Measurements from ENCODE around the gene ATP6V1F.

ATP6V1F gene

GRCh38 chr7:128887169-128888038 lies 24.7 kb downstream of the ATP6V1F start:
- Histone ChIP-seq H3K27ac (ENCODE audit: low read depth, low read length) (no peak overlapping the region), H3K4me1 (ENCODE audit: control insufficient read depth, insufficient read depth, low read length) (no peaks in the 10 kb centered on the region), H3K27me3 (ENCODE audit: control insufficient read depth, insufficient read depth, low read length) (peaks cover 16% of the 10 kb centered on the region), H3K36me3 (ENCODE audit: control insufficient read depth, insufficient read depth, low read length) (no peaks in the 10 kb centered on the region), H3K9ac (ENCODE audit: low read length) (no peak overlapping the region), H3K4me3 (ENCODE audit: low read length) (no peak overlapping the region)

GRCh38 chr7:128888039-128888755 lies 25.5 kb downstream of the ATP6V1F start:
- peaks cover 16% of the 10 kb centered on the region for H3K27me3 ChIP-seq (ENCODE audit: control insufficient read depth, insufficient read depth, low read length)
- H3K4me3 ChIP-seq (ENCODE audit: low read length), result no peak overlapping the region
- no peaks in the 10 kb centered on the region for H3K4me1 ChIP-seq (ENCODE audit: control insufficient read depth, insufficient read depth, low read length)
- H3K27ac ChIP-seq (ENCODE audit: low read depth, low read length), result no peak overlapping the region
- no peaks in the 10 kb centered on the region for H3K36me3 ChIP-seq (ENCODE audit: control insufficient read depth, insufficient read depth, low read length)
- no peak overlapping the region for H3K9ac ChIP-seq (ENCODE audit: low read length)

- Histone ChIP-seq H3K9ac (ENCODE audit: low read length) (no peak overlapping the region), H3K4me1 (ENCODE audit: control insufficient read depth, insufficient read depth, low read length) (no peaks in the 10 kb centered on the region), H3K36me3 (ENCODE audit: control insufficient read depth, insufficient read depth, low read length) (no peaks in the 10 kb centered on the region), H3K27ac (ENCODE audit: low read depth, low read length) (no peak overlapping the region), H3K27me3 (ENCODE audit: control insufficient read depth, insufficient read depth, low read length) (peaks cover 16% of the 10 kb centered on the region), H3K4me3 (ENCODE audit: low read length) (no peak overlapping the region)
Observed at GRCh38 chr7:128888756-128889095, 26.1 kb downstream of the ATP6V1F start.

DNA sequence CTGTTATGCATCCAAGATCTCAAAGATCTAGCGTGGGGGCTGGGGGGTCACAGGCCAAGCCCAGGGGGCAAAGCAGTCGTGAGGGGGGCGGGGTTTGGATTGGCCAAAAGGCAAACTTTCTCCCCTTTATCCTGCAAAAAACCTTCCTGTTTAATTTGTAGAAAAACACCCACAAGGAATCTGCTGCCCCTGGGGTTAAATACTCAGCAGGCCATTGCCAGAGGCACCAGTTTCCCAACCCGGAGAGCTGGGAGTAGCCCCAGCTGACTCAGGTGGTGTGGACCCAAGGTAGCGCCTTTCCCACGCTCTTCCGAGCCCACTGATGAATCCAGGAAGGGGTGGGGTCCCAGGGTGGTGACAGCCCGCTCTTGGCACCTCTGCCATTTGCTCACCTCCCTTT lies 26.5 kb downstream of the ATP6V1F start:
- no peaks in the 10 kb centered on the region for H3K4me1 ChIP-seq (ENCODE audit: control insufficient read depth, insufficient read depth, low read length)
- H3K9ac ChIP-seq (ENCODE audit: low read length), result no peak overlapping the region
- H3K27me3 ChIP-seq (ENCODE audit: control insufficient read depth, insufficient read depth, low read length), result peaks cover 16% of the 10 kb centered on the region
- no peaks in the 10 kb centered on the region for H3K36me3 ChIP-seq (ENCODE audit: control insufficient read depth, insufficient read depth, low read length)
- no peak overlapping the region for H3K27ac ChIP-seq (ENCODE audit: low read depth, low read length)
- no peak overlapping the region for H3K4me3 ChIP-seq (ENCODE audit: low read length)

GRCh38 chr7:128890306-128891109 lies 27.9 kb downstream of the ATP6V1F start:
- H3K27me3 ChIP-seq (ENCODE audit: control insufficient read depth, insufficient read depth, low read length), result peaks cover 16% of the 10 kb centered on the region
- H3K4me1 ChIP-seq (ENCODE audit: control insufficient read depth, insufficient read depth, low read length), result no peaks in the 10 kb centered on the region
- H3K36me3 ChIP-seq (ENCODE audit: control insufficient read depth, insufficient read depth, low read length), result no peaks in the 10 kb centered on the region
- H3K4me3 ChIP-seq (ENCODE audit: low read length), result no peak overlapping the region
- no peak overlapping the region for H3K27ac ChIP-seq (ENCODE audit: low read depth, low read length)
- no peak overlapping the region for H3K9ac ChIP-seq (ENCODE audit: low read length)

DNA sequence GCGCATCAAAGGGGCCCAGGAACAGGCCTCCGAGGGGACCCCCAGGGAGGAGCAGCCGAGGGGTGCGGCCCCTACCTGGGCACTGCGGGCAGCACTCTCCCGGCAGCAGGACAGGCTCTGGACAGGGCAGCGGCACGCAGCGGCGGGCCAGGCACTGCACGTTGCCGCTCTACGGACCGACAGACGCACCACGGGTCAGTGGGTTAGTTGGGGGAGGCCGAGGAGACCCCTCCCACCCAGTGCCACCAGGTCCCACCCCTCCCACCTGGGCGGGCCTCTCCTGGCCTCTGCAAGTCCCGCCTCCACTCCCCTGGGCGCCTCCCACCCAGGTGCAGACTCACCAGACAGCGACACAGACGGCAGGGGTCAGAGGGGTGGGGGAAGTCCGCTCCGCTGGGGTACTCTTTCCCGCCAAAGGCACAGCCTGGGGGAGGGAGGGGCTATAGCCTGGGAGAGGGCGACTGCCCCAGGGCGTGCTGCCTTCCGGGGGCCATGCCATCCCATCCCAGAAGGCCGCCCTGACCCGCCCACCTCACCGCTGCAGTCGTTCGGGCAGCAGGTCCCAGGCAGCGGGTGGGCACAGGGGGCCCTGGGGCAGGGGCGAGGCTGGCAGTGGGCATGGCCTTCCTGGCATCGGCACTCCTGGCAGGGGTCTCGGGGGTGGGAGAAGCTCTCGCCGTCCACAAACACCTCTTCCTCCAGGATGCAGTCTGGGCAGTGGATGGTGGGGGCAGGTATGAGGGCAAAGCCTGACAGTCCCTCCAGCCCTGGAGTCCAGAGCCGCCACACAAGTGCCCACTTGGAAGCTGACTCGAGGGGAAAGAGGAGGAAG lies 28.7 kb downstream of the ATP6V1F start:
- H3K27me3 ChIP-seq (ENCODE audit: control insufficient read depth, insufficient read depth, low read length), result peaks cover 16% of the 10 kb centered on the region
- no peak overlapping the region for H3K4me3 ChIP-seq (ENCODE audit: low read length)
- H3K36me3 ChIP-seq (ENCODE audit: control insufficient read depth, insufficient read depth, low read length), result no peaks in the 10 kb centered on the region
- no peak overlapping the region for H3K27ac ChIP-seq (ENCODE audit: low read depth, low read length)
- H3K4me1 ChIP-seq (ENCODE audit: control insufficient read depth, insufficient read depth, low read length), result no peaks in the 10 kb centered on the region
- H3K9ac ChIP-seq (ENCODE audit: low read length), result no peak overlapping the region

- Histone ChIP-seq H3K27ac (ENCODE audit: low read depth, low read length) (no peak overlapping the region), H3K4me1 (ENCODE audit: control insufficient read depth, insufficient read depth, low read length) (no peaks in the 10 kb centered on the region), H3K4me3 (ENCODE audit: low read length) (no peak overlapping the region), H3K9ac (ENCODE audit: low read length) (no peak overlapping the region), H3K27me3 (ENCODE audit: control insufficient read depth, insufficient read depth, low read length) (peaks cover 16% of the 10 kb centered on the region), H3K36me3 (ENCODE audit: control insufficient read depth, insufficient read depth, low read length) (no peaks in the 10 kb centered on the region)
Observed at GRCh38 chr7:128891942-128892269, 29.2 kb downstream of the ATP6V1F start.

- Histone ChIP-seq H3K27me3 (ENCODE audit: control insufficient read depth, insufficient read depth, low read length) (peaks cover 16% of the 10 kb centered on the region), H3K9ac (ENCODE audit: low read length) (no peak overlapping the region), H3K4me3 (ENCODE audit: low read length) (no peak overlapping the region), H3K27ac (ENCODE audit: low read depth, low read length) (no peak overlapping the region), H3K4me1 (ENCODE audit: control insufficient read depth, insufficient read depth, low read length) (no peaks in the 10 kb centered on the region), H3K36me3 (ENCODE audit: control insufficient read depth, insufficient read depth, low read length) (no peaks in the 10 kb centered on the region)
Observed at GRCh38 chr7:128892521-128893250, 30.0 kb downstream of the ATP6V1F start.

DNA sequence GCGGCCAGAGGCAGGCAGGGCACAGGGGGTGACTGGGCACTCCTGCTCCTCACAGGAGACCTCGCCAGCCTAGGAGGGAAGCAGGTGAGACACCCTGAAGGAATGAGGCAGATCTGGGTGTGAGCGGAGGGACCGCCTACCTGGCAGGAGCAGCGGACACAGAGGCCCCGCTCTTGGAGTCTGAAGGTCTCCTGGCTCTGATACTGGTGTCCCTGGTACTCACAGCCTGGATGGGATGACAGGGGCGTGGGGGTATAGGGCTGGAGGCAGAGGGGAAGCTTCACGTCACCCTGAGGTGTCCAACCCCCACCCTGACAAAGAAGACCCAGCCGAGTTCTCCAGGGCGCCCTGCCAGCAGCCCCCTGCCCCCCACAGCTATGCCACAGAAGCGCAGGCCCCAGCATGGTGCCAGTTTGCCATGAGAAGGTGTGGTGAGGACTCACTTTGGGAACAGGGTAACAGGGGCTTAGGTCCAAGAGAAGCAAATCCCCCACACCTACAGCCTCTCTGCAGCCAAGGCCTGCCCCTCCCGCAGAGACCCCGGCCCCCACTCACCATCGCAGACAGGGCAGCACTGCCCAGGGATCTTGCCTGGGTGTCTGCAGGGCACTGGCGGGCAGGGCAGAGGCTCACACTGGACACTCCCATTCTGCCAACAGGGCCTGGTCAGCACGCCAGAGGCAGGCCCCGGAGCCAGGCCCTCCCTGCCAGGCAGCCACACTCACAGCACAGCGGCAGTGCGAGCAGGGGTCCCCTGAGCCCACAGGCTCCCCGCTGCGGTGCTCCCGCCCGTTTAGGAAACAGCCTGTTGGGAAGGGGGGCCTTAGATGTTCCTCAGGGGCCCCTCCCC lies 30.8 kb downstream of the ATP6V1F start:
- Histone ChIP-seq H3K4me3 (ENCODE audit: low read length) (no peak overlapping the region), H3K4me1 (ENCODE audit: control insufficient read depth, insufficient read depth, low read length) (no peaks in the 10 kb centered on the region), H3K27me3 (ENCODE audit: control insufficient read depth, insufficient read depth, low read length) (peaks cover 14% of the 10 kb centered on the region), H3K27ac (ENCODE audit: low read depth, low read length) (no peak overlapping the region), H3K36me3 (ENCODE audit: control insufficient read depth, insufficient read depth, low read length) (no peaks in the 10 kb centered on the region), H3K9ac (ENCODE audit: low read length) (no peak overlapping the region)

DNA sequence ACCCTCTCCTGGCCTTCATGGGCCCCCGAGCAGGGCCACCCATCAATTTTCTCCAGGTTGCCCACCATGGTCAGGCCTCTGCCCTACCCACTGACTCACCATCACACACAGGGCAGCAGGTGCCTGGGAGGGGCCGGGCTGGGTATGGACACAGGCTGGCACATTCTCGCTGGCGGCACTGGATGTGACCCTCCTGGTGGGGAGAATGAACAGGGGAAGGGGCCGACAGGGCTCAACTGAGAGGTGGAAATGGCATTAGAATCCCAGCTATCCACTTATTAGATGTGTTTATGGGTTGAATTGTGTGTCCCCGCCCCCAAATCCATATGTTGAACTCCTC lies 31.4 kb downstream of the ATP6V1F start:
- Histone ChIP-seq H3K4me3 (ENCODE audit: low read length) (no peak overlapping the region), H3K27ac (ENCODE audit: low read depth, low read length) (no peak overlapping the region), H3K36me3 (ENCODE audit: control insufficient read depth, insufficient read depth, low read length) (no peaks in the 10 kb centered on the region), H3K4me1 (ENCODE audit: control insufficient read depth, insufficient read depth, low read length) (no peaks in the 10 kb centered on the region), H3K27me3 (ENCODE audit: control insufficient read depth, insufficient read depth, low read length) (peaks cover 12% of the 10 kb centered on the region), H3K9ac (ENCODE audit: low read length) (no peak overlapping the region)

- no peak overlapping the region for H3K4me3 ChIP-seq (ENCODE audit: low read length)
- H3K4me1 ChIP-seq (ENCODE audit: control insufficient read depth, insufficient read depth, low read length), result no peaks in the 10 kb centered on the region
- H3K27ac ChIP-seq (ENCODE audit: low read depth, low read length), result no peak overlapping the region
- H3K27me3 ChIP-seq (ENCODE audit: control insufficient read depth, insufficient read depth, low read length), result peaks cover 9% of the 10 kb centered on the region
- no peak overlapping the region for H3K9ac ChIP-seq (ENCODE audit: low read length)
- no peaks in the 10 kb centered on the region for H3K36me3 ChIP-seq (ENCODE audit: control insufficient read depth, insufficient read depth, low read length)
Observed at GRCh38 chr7:128895320-128895719, 32.7 kb downstream of the ATP6V1F start.
